ENCODE measurements around the gene ARMS2.
A peak's percentile ranks its signal among the peaks of the same experiment; 100 is the strongest.

ARMS2 gene

DNA sequence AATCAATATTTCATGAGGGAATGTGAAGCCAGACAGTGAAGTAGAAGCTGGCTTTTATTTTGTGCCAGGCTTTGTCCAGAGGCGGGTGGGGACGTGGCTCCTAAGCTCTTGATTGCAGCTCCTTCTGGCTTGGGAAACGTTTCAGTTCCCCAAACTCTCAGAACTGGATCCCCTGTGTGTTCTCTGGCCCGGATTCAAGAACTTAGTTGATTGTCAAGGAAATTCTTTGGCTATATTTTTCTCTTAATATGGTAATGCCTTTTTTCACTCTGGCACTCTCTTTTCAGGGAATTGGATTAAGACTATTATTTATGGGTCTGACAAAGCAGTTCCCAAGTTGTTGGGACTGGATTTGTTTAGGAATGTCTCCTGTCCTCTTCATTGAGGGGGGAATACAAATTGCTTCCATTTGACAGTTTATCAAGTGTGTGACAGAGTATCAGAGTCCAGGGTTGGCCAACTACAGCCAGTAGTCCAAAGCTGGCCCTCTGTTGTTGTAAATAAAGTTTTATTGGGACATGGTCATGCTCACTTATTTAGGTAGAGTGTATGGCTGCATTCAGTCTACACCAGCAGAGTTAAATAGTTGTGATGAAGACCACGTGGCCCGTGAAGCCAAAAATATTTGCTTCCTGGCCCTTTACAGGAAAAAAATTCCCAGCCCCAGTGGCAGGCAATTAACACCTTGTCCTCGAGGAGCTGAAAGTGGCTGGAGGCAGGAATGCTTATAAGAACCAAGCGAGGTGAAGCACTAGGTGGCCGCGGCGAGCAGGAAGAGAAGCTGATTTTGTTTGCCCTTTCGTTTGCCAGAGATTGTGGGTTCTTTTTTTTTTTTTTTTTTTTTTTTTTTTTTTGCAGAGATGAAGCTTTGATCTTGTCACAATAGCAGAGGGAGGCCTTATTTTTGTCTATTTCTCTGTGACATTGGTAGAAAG, 41.2 kb downstream of the ARMS2 start:
- no peak for DNase-seq

DNA sequence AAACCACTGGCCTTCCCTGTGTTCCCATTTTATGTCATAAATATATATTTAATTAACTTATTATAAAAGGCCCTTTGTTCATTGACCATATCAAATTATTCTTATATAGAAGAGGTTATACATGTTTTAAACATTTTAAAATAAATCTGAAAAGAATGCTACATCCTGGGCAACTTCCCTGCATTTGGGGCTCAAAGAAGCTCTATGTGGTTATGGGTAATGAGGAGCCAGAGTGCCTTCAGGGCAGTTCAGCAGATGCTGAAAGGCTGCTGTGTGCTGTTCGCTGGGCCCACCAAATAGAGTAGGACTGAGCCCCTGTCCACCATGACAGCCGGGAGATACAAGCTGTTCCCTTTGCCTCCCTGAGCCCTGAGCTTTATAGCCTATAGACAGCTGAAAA, 42.8 kb downstream of the ARMS2 start:
- DNase-seq: no peak

DNA sequence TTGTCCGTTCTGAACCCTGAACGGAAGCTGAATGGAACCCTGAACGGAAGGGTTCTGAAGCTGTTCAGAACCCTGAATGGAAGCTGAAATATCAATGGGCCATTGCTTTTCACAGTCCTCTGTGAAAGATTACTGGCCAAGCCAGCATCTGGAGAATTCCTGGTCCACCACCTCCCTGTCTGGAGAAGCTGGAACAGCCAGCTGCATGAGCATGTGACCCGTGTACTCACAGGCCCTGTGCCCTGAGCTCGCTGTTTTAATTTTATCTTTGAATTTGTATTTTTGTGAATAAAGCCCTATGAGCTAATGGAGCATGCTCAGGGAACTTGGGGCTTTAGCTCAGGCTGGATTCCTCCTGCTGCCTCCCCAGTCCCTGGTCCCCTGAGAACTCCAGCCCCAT, 44.1 kb downstream of the ARMS2 start:
- DNase-seq: no peak

DNA sequence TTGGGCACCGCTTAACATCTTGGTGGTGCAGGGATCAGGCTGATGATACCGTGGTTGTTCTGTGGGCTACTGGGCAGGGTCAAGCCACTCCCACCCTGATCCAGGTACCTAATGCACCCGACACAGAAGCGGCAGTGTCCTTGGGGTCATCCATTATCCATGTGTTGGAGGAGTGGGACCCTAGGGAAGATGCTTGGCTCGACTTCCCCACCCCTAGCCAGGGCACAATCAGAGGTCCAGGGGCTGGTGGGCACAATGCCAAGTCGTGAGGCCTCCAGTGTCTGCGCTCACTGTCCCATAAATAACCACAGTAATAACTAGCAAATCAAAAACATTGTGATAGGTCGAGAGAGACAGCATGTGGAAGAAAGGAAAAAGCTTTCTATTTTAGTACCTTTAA, 44.6 kb downstream of the ARMS2 start:
- no peak for DNase-seq

DNA sequence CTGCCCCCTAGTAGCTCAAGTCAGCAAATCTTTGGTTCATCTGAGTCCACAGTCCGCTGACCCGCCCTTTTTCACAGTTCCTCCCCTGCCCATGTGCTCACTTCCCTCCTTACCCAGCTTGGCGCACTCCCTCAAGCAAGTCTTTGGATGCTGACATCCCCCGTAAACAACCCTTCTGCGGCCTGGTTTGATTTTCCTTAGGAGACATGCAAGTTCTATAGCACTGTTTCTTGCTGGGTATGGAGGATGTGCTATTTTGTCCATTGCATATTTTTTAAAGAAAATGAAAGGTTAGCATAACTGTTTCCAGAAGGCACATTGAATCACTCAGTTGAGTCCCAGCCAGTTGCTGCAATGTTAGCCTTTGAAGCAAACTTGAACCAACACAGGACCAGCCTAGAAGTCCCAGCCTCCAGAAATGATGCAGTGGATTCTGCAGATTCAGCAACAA, 45.1 kb downstream of the ARMS2 start:
- peak; percentile 60 for DNase-seq

DNA sequence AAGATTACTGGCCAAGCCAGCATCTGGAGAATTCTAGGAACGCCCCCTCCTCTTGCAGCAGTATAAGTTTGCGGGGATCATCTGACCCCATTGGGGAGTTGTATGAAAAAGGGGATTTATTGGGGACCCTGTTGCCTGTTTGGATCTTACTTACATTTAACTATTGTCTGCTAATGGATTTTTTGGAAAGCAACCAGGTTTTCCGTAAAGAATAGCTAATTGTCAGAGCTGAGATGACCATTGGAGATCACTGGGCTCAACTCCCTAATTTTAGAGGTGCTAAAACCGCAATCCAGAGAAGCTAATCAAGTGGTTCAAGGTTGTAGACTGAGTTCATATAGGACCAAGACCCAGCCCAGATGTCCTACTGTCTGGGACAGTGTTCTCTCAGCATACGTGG, 45.7 kb downstream of the ARMS2 start:
- DNase-seq: no peak

DNA sequence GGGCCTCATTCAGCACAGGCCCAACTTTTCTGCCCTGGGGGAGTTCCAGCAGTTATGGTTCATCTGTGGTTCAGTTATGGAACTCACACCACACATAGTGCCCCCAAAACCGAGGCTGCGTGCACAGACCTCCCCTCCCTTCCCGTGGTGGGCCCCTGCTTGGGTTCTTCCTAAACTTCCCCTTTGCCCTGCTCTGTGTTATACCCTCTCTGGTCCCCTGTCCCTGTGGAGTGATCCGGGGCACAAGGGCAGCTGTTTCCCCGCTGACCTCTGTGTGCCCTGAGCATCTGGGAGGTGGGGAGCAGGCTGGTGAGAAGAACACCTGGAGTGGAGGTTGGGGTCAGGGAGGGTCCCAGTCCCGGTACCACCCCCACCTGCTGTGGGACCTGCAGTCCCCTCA, 46.3 kb downstream of the ARMS2 start:
- DNase-seq: no peak

DNA sequence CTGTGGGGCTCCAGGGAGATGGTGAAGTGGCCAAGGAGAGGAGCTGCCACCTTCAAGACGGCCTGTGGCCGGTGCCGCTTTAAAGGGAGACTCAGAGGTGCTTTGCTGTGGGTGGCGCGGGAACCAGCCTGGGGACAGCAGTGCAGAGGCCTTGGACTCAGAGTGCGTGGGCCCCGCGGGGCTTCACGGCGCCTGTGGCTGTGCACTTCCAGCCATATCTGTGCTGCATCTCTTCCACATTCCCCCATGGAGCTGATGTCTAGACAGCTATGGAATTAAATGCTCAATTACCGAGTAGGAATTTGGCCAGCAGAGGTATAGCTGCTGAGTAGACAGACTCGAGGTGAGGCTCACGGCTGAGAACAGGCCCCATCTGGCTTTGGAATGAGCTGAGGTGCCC, 48.6 kb downstream of the ARMS2 start:
- DNase-seq: no peak

DNA sequence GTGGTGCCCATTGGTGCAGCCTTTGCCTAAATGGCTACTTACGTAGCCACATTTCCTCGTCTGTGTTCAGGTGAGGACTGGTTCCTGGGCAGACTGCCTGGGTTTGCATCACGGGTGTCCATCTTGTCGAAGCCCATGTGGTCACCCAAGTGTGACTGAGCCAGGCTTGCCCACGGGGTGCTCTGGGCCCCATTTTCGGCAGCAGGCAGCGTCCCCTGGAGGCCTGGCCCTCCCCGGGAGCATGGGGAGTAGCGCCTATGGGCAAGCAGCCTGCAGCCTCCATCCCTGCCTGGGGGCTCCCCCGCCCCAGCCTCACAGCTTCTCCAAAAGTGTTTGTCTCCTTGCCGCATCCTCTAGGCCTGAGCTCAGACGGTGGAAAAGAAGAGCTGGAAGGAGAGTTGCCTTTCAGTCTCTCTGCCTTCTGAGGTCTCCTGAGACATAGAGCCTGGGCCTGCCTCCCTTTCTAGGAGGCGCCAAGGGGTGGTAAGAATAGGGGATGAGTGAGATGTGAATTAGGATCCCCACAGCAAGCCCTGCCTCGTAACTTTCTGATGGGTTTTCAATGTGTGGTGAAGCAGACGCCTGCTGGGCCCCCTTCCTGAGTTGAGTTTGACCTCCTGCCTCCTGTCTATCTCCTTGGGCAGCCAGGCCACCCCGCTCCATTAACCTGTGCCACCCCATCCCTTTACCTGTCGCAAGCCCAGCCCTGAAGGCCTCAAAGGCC, 49.6 kb downstream of the ARMS2 start:
- DNase-seq: no peak

DNA sequence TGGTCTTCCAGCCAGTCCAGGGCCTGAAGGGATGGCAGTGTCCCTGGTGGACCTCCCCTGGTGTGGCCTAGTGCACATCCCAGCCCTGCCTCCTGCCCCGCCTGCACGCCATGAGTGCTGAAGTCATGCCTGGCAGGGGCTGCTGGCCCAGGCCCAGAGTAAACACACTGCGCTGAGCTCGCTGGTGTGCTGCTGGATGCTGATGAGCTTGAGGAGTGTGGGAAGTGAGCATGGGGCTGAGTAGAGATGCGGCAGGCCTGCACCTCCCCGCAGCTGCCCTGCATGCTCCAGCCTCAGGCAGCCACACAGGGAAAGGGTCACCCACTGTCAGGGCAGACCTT, 50.1 kb downstream of the ARMS2 start:
- peak; percentile 92 for DNase-seq

DNA sequence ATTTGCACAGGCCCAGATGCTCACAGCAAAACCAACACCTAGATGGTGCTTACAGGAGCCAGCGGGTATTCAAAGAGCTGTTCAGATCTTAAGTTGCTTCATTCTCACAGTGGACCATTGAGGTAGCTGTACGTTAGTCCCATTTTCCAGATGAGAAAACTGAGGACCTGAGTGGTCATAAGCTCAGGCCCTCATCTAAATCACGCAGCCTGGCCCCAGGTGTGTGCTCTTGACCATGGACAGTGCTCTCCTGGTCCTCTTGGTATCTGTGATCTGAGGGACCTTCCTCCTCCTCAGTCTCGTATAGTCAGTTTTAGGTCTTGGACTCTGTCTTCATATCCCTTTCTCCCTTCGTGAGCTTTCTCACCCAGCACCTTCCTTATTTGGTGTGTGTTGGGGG, 50.6 kb downstream of the ARMS2 start:
- no peak for DNase-seq

DNA sequence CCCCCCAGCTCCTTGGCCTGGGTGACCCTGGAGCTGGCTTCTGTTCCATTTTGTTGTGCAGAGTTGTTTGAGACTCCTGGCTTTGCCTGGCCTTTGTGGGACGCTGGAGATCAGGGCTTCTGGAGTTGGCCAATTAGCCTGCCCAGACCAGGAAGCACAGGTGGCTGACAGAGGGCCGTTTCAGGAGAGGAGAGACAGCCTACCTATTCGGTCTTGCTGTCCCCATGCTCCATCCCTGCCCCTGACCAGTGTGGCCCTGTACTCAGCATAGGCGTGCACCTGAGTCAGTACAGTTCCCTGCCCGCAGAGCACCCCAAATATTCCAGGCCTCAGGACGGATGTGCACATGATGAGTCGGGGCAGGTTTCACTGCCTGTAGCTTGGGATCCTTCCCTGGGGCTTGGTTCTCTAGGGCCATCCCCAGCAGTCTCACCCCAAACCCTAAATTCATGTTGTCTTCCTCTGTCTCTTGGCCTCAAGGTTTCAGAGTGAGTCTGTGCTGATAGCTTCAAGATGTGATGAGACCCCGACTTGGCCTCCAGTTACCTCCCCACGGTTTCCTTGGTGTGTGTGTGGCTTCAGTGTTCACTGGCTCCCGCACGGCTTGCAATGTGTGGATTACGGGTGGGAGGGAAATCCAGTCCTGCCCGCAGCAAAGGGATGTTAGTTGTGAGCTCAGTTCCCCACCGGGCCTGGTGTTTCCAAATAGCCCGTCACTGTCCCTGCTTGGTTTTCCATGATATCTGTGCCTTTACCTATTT, 51.6 kb downstream of the ARMS2 start:
- no peak for DNase-seq
